Endometrial microvascular endothelial cells (primary cell): Measurements from ENCODE around the gene KCNH5. TPM values are rescaled to one million over a fixed set of nuclear protein-coding genes. Genes with fewer than 3 reads are reported as not detected.

ENCODE experiments used
- in situ Hi-C: cut with HindIII; loops from 2 replicates; pipeline ENCODE4 v1.10.0; 2017; ENCODE audit warnings: low sequenced_read_pairs, low pct_unique_long_range_greater_than_20kb; ENCODE audit errors: inconsistent ontology term
- total RNA-seq: library from RNA; depleted of rRNA; stranded (reverse); fragments of >200 nt; gene quantifications from one replicate; pipeline ENCODE4 v1.2.3, GENCODE V29; 2015; ENCODE audit errors: inconsistent ontology term

The KCNH5 gene
- not detected for total RNA-seq

GRCh38 chr14:63045234-63045611, at the start of gene KCNH5:
TSS of gene KCNH5 (minus strand) at chr14:63045458. CDS start at chr14:63045186, 272 bp downstream.
- in situ Hi-C loops, result no loop called here

- in situ Hi-C loops, result no loop called here
Observed at GRCh38 chr14:63091394-63091996, 46.2 kb upstream of the KCNH5 start.

- in situ Hi-C loops, result no loop called here
Observed at GRCh38 chr14:63088865-63089264, 43.6 kb upstream of the KCNH5 start.

GRCh38 chr14:63078569-63078968, 33.3 kb upstream of the KCNH5 start:
- in situ Hi-C loops, result no loop called here

GRCh38 chr14:63076488-63076887, 31.2 kb upstream of the KCNH5 start:
- in situ Hi-C loops, result no loop called here

GRCh38 chr14:63055631-63056030, 10.4 kb upstream of the KCNH5 start:
- in situ Hi-C loops, result no loop called here

GRCh38 chr14:63051992-63052391, 6.7 kb upstream of the KCNH5 start:
- in situ Hi-C loops, result no loop called here

GRCh38 chr14:63051301-63051700, 6.0 kb upstream of the KCNH5 start:
- in situ Hi-C loops, result no loop called here

GRCh38 chr14:63050694-63051093, 5.4 kb upstream of the KCNH5 start:
- in situ Hi-C loops, result no loop called here

- in situ Hi-C loops, result no loop called here
Observed at GRCh38 chr14:63046339-63047268, 1.3 kb upstream of the KCNH5 start.

GRCh38 chr14:63045612-63046320, 508 bp upstream of the KCNH5 start:
- in situ Hi-C loops, result no loop called here

- in situ Hi-C loops, result no loop called here
Observed at GRCh38 chr14:63039866-63040265, 5.4 kb downstream of the KCNH5 start.

- in situ Hi-C loops, result no loop called here
Observed at GRCh38 chr14:63032641-63033040, 12.6 kb downstream of the KCNH5 start.

GRCh38 chr14:63032076-63032475, 13.2 kb downstream of the KCNH5 start:
- in situ Hi-C loops, result no loop called here

- in situ Hi-C loops, result no loop called here
Observed at GRCh38 chr14:63030113-63030512, 15.1 kb downstream of the KCNH5 start.

- in situ Hi-C loops, result no loop called here
Observed at GRCh38 chr14:63027719-63028118, 17.5 kb downstream of the KCNH5 start.

GRCh38 chr14:63026491-63026890, 18.8 kb downstream of the KCNH5 start:
- in situ Hi-C loops, result no loop called here

- in situ Hi-C loops, result no loop called here
Observed at GRCh38 chr14:63014621-63015020, 30.6 kb downstream of the KCNH5 start.

- in situ Hi-C loops, result no loop called here
Observed at GRCh38 chr14:63012171-63012570, 33.1 kb downstream of the KCNH5 start.

- in situ Hi-C loops, result no loop called here
Observed at GRCh38 chr14:63011623-63012022, 33.6 kb downstream of the KCNH5 start.
